ENCODE results near the gene GPC3.

GPC3 gene

GRCh38 chrX:133921086-133921485 lies 64.3 kb downstream of the GPC3 start:
- no peak overlapping the region for H3K4me3 ChIP-seq (ENCODE audit: low read depth, low read length)
- no peaks in the 10 kb centered on the region for H3K9me3 ChIP-seq (ENCODE audit: control insufficient read depth, insufficient read depth, low read depth, low read length)
- ChIA-PET POLR2A (interaction anchor here (0.6 kb wide), 1 partner anchor 1034 kb away, joined by 3 read pairs; no protein-coding TSS in a partner anchor), CTCF (interaction anchor here (0.7 to 6.4 kb wide), 17 partner anchors 8 to 911 kb away, joined by 3 to 74 read pairs (median 4); no protein-coding TSS in a partner anchor)
- TF ChIP-seq ZNF645 (tag by site-specific recombination; IDR thresholded peaks at IDR 0.05), result no peak
- TF ChIP-seq ZNF157 (tag by site-specific recombination; IDR thresholded peaks at IDR 0.05), result no peak
- TF ChIP-seq MEIS1 (CRISPR knock-in tag; IDR thresholded peaks at IDR 0.05; ENCODE audit: borderline replicate concordance), result no peak
- TF ChIP-seq ZNF169 (tag by site-specific recombination; IDR thresholded peaks at IDR 0.05), result no peak
- TF ChIP-seq SETDB1 (IDR thresholded peaks at IDR 0.05; ENCODE audit: insufficient read length, low read length), result no peak
- no peak for TF ChIP-seq SCRT1 (tag by site-specific recombination; IDR thresholded peaks at IDR 0.05; ENCODE audit: borderline replicate concordance)
- no peak for TF ChIP-seq TCF7L2 (IDR thresholded peaks at IDR 0.05; ENCODE audit: borderline replicate concordance, low read depth, low read length)
- TF ChIP-seq ZNF426 (tag by site-specific recombination; IDR thresholded peaks at IDR 0.05), result no peak
- TF ChIP-seq ZNF776 (tag by site-specific recombination; IDR thresholded peaks at IDR 0.05; ENCODE audit: borderline replicate concordance), result no peak
- H3K27ac ChIP-seq (ENCODE audit: extremely low read depth, low read depth, low read length), result no peak overlapping the region
- no peaks in the 10 kb centered on the region; the same call in none of the 2 replicates for H3K4me1 ChIP-seq (ENCODE audit: control insufficient read depth, insufficient read depth, low read length)
- no peaks in the 10 kb centered on the region; a peak in 1 of 3 replicates for H3K36me3 ChIP-seq (ENCODE audit: control insufficient read depth in 2 of 2, insufficient read depth in 1 of 2, low read length in 2 of 2)

GRCh38 chrX:133918361-133918771 lies 67.0 kb downstream of the GPC3 start:
- Histone ChIP-seq H3K4me1 (ENCODE audit: control insufficient read depth, insufficient read depth, low read length) (no peaks in the 10 kb centered on the region; the same call in none of the 2 replicates), H3K4me3 (ENCODE audit: low read depth, low read length) (no peak overlapping the region), H3K36me3 (ENCODE audit: control insufficient read depth in 2 of 2, insufficient read depth in 1 of 2, low read length in 2 of 2) (no peaks in the 10 kb centered on the region; a peak in 1 of 3 replicates), H3K27ac (ENCODE audit: extremely low read depth, low read depth, low read length) (no peak overlapping the region), H3K9me3 (ENCODE audit: control insufficient read depth, insufficient read depth, low read depth, low read length) (no peaks in the 10 kb centered on the region)
- TF ChIP-seq OSR2 (tag by site-specific recombination; IDR thresholded peaks at IDR 0.05), result peak; percentile 27; the same call in 1 of the 2 replicates
- peak; percentile 66; the same call in 1 of the 2 replicates for TF ChIP-seq ZNF561 (tag by site-specific recombination; IDR thresholded peaks at IDR 0.05; ENCODE audit: borderline replicate concordance)
- TF ChIP-seq TRIM28 (IDR thresholded peaks at IDR 0.05; ENCODE audit: borderline replicate concordance, low read length), result peak; percentile 35; the same call in 1 of the 2 replicates
- TF ChIP-seq ZNF239 (tag by site-specific recombination; IDR thresholded peaks at IDR 0.05), result no peak
- peak; percentile 81 for TF ChIP-seq FEZF1 (tag by site-specific recombination; IDR thresholded peaks at IDR 0.05)
- TF ChIP-seq ZNF843 (tag by site-specific recombination; IDR thresholded peaks at IDR 0.05), result peak; percentile 24; the same call in 1 of the 2 replicates
- TF ChIP-seq ZBTB44 (tag by site-specific recombination; IDR thresholded peaks at IDR 0.05), result peak; percentile 63; the same call in 1 of the 2 replicates
- 0 out of 2 replicates have a peak, but pooled peaks have one; percentile 14 for TF ChIP-seq PRDM4 (tag by site-specific recombination; IDR thresholded peaks at IDR 0.05)
- TF ChIP-seq PRDM6 (tag by site-specific recombination; IDR thresholded peaks at IDR 0.05), result peak; percentile 43
- TF ChIP-seq WT1 (tag by site-specific recombination; IDR thresholded peaks at IDR 0.05), result 0 out of 2 replicates have a peak, but pooled peaks have one; percentile 18
- no peak for TF ChIP-seq ZNF449 (tag by site-specific recombination; IDR thresholded peaks at IDR 0.05)
- no peak for TF ChIP-seq ZSCAN30 (tag by site-specific recombination; IDR thresholded peaks at IDR 0.05)
- 0 out of 2 replicates have a peak, but pooled peaks have one; percentile 25 for TF ChIP-seq IKZF3 (tag by site-specific recombination; IDR thresholded peaks at IDR 0.05)
- TF ChIP-seq ZNF121 (tag by site-specific recombination; IDR thresholded peaks at IDR 0.05), result no peak
- TF ChIP-seq ZNF560 (tag by site-specific recombination; IDR thresholded peaks at IDR 0.05; ENCODE audit: borderline replicate concordance), result no peak
- CTCF ChIA-PET, result interaction anchor here (0.6 to 4.3 kb wide), 3 partner anchors 103 to 161 kb away, joined by 3 to 33 read pairs (median 6); no protein-coding TSS in a partner anchor
- POLR2A ChIA-PET, result no interaction called here

All from HEK293 (cell line).